GM18909 (cell line): ENCODE results near the gene ACADVL.
A peak's percentile ranks its signal among the peaks of the same experiment; 100 is the strongest.
"Not testable (repeated sequence)": the region's sequence is repeated elsewhere in the genome, so short reads cannot be mapped to it uniquely, and the experiment has no call there.

Source experiments
- ATAC-seq: cut with Tn5 transposase; IDR thresholded peaks from one replicate; pipeline ENCODE4 v1.9.1; 2021; ENCODE audit warnings: mild to moderate bottlenecking; ENCODE audit not compliant: unreplicated experiment, poor library complexity

The ACADVL gene

DNA sequence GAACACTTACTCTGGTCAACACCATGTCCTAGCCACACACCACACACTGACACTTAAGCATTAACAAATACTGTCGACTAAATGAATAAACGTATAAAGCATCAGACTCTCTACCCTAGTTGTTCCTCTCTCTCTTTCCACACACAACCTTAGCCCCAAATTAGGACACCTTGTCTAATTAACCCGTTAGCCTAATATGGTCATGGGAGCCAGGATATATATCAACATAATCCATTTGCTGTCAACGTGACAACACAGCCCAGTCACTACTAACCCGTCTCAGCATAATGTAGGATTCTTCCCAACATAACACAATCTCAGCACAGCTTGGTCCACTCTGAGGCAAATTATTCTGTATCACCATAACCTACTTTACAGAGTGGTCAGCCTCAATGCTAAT is 12.4 kb downstream of the ACADVL start:
- ATAC-seq: no peak

DNA sequence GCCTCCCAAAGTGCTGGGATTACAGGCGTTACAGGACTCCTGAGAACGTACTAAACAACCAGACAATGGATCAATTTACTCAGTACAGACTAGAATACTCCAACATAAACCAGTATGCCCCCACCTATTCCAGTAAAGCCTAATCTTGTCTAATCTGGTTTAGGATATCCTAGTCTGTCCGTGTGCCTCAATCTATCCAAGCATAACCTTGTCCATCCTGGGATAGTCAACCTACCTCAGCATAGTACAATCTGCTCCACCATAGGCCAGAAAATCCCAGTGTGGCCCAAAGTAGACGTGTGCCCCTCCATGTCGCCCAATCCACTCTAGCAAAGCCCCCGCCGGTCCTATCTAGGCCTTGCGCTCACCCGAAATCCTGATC is 14.0 kb downstream of the ACADVL start:
- ATAC-seq: no peak

DNA sequence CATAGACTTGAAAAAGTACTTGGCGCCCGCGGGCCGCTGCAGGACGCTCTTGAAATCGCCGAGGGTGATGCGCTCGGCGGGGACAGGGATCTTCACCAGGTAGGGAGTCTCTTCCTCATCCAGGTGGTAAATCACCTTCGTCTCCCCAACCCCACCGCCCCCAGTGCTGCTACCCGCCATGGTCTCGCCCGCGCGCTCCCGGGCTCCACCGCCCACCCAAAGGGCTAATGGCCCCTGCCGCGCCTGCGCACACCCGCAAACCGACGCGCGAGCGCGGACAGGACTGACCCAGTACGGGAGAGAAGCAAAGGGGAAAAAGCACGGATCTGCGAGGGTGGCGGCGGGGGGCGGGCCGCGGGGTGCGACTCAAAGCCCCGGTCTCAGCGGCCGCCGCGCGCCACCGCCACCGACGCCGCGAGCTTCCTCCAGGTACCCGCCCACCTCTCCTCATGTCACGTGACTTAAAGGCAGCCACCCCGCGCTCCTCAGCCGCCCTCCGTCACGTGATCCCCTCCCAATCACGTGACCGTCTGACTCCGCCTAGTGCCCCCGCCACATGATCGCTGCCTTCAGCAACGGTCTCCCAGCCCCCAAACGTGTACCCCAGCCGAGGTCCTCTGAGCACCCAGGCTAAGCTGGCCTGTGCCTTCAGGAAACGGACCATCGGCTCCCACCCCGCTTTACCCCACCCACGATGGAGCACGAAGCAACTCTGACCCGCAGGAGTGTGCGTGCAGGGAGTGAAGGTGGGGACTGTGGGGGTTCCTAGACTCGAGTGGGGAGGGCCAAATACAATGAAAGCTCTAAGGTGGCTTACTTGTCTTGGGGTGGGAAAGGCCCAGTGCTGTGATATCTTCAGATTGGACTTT is 14.6 kb downstream of the ACADVL start, which contains the start of gene DVL2:
Gene DVL2, minus strand, starts transcription at position 435 of the 869 bp plus-strand sequence. Its CDS starts 255 bp downstream, at position 180.
- peak; percentile 60 for ATAC-seq

DNA sequence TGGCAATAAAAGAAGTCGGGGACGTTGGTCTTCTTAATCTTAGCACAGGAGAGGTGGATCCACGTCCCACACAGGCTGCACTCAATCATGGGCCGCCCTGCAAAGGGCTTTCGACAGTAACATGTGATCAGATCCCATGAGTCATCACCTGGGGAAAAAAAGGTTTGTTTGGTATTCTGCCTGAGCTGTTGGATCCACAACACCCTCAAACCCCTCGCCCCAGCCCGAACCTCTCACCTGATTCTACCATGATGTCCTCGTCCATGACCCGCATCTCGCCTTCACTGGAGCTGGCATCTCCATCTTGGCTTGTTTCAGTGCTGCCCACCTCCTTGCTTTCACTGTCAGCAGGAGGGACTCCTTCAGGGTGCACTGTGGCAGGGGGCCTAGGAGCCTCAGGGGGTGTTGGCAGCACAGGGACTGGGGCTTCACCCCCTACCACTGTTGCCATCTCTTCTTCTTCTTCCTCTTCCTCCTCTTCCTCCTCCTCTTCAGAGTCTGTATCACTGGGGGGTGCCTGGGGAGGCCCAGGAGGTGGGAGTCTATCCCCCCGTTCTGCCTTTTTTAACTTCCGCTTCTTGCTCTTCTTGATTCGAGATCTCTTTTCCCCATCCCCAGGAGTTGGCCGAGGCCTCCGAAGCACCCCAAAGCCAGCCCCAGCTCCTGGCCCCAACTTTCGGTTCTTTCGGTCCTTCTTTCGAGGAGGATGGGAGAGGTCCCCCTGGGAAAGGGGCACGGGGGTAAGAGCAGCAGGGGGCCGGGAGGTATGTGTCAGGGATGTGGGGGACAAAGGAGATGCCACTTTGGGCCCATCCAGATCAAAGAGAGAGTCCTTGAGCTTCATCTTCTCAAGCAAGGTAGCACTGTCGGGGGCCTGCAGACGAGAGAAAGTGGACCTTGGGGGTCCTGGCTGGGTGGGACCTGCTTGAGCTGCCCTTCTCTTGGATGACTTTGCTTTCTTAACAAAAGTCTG is 16.2 kb downstream of the ACADVL start:
- ATAC-seq: no peak

DNA sequence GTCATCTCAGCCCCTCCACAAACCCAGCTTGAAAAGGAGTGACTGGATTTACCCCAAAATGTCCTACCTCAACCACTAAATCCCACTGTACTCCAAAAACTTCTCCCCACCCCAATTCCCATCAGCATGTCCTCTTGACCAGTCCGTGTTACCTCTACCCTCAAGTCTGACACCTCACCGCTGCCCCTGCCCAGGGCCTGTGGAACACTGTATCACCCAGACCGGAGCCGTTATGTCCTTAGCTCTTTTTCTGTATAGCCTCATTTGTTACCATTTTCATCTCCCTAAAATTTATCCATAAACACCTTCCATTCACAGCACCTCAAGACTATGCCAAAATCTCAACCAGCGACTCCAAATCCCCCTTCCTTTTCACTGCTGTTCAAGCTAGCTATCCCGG is 17.1 kb downstream of the ACADVL start:
- no peak for ATAC-seq

GRCh38 chr17:7237266-7237760 is 17.6 kb downstream of the ACADVL start:
- ATAC-seq: no peak

- ATAC-seq: no peak
Measured at GRCh38 chr17:7237761-7238419, 18.2 kb downstream of the ACADVL start.

- ATAC-seq: no peak
Measured at GRCh38 chr17:7238420-7239090, 18.8 kb downstream of the ACADVL start.

- peak; percentile 46 for ATAC-seq
Measured at GRCh38 chr17:7239091-7240027, 19.6 kb downstream of the ACADVL start, which contains the start of gene PHF23. Gene PHF23 (minus strand): TSS chr17:7239457. CDS start chr17:7239279, 178 bp downstream.

- no peak for ATAC-seq
Measured at GRCh38 chr17:7240375-7240774, 20.6 kb downstream of the ACADVL start.

GRCh38 chr17:7241090-7241733 is 21.5 kb downstream of the ACADVL start:
- no peak for ATAC-seq

DNA sequence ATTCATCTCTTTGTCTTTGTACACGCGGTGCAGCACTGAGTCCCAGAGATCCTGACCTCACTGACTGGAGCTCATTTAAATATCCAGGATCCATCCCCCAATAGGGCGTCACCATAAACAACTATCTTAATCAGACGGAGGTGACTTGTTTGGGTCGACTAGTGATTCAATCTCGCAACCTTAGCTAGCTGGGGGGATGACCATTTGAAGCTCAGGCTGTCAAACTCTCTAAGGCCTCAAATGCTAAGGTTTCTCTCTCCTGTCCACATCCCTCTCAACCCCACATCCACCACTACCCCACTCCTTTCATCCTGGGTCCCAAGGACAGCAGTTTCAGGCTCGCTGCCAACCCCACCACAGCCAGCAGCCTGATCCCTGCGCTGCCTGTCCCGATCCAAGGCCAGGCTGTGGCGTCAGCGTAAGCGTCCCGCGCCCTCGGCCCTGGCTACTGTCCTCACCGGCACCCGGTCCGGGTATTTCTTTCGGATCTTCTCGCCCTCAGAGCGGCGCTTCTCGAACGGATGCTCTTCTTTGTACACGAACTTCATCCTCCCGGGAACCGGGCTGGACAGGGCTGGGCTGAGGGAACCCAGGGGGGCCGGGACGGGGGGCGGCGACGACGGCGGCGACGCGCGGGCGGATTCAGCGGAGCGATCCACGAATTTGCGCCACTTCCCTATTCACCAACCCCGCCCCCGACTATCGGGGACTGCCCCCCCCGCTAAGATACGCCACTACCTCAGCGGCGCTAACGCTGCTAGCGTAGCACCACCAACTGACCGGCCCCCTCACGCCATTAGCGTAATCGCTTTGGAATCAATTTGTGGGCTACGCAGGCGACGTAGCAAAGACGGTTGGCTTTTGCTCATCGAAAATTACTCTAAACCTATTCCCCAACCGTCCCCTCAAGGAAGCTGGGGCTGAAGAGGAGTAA is 22.3 kb downstream of the ACADVL start, which contains the start of gene GABARAP:
Gene GABARAP, minus strand, starts transcription at position 667 of the 934 bp plus-strand sequence. Its CDS starts 119 bp downstream, at position 548.
- peak; percentile 35 for ATAC-seq

GRCh38 chr17:7242717-7243452 is 23.1 kb downstream of the ACADVL start:
- ATAC-seq: peak; percentile 50

DNA sequence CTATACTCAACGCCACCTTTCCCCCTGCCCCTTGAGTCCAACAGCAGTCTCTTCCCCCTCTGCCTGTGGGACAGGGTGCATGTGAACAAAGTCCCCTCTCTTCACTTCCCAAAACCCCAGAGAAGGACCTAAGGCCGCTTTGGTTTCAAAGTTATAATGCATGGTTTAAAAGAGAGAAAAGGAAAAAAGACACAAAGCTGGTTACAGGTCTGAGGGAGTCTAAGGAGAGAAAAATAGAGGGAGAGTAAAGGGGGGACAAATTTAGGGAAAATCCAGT is 23.7 kb downstream of the ACADVL start:
- ATAC-seq: no peak

- not testable (repeated sequence) for ATAC-seq
Measured at GRCh38 chr17:7243838-7244237, 24.1 kb downstream of the ACADVL start.

GRCh38 chr17:7246779-7247178 is 27.0 kb downstream of the ACADVL start:
- no peak for ATAC-seq
